GM19035 (cell line): ENCODE results near the gene CCDC60.
"Not testable (repeated sequence)": the region's sequence is repeated elsewhere in the genome, so short reads cannot be mapped to it uniquely, and the experiment has no call there.

Source experiments
- ATAC-seq: cut with Tn5 transposase; IDR thresholded peaks from one replicate; pipeline ENCODE4 v1.9.1; 2021; ENCODE audit not compliant: unreplicated experiment

Gene CCDC60

GRCh38 chr12:119338593-119339363, 4.2 kb downstream of the CCDC60 start:
- no peak for ATAC-seq

GRCh38 chr12:119340578-119340977, 6.0 kb downstream of the CCDC60 start:
- ATAC-seq = no peak

GRCh38 chr12:119341020-119341419, 6.5 kb downstream of the CCDC60 start:
- ATAC-seq = no peak

- ATAC-seq = no peak
Observed at GRCh38 chr12:119341988-119342387, 7.5 kb downstream of the CCDC60 start.

GRCh38 chr12:119343130-119343529, 8.6 kb downstream of the CCDC60 start:
- no peak for ATAC-seq

- no peak for ATAC-seq
Observed at GRCh38 chr12:119354172-119354571, 19.6 kb downstream of the CCDC60 start.

GRCh38 chr12:119360366-119360765, 25.8 kb downstream of the CCDC60 start:
- not testable (repeated sequence) for ATAC-seq

- no peak for ATAC-seq
Observed at GRCh38 chr12:119363037-119363436, 28.5 kb downstream of the CCDC60 start.

- no peak for ATAC-seq
Observed at GRCh38 chr12:119363490-119363889, 29.0 kb downstream of the CCDC60 start.

GRCh38 chr12:119365451-119365850, 30.9 kb downstream of the CCDC60 start:
- no peak for ATAC-seq

- ATAC-seq = no peak
Observed at GRCh38 chr12:119366007-119366406, 31.5 kb downstream of the CCDC60 start.

- ATAC-seq = no peak
Observed at GRCh38 chr12:119369161-119369560, 34.6 kb downstream of the CCDC60 start.

- no peak for ATAC-seq
Observed at GRCh38 chr12:119369907-119370546, 35.5 kb downstream of the CCDC60 start.

GRCh38 chr12:119372540-119372939, 38.0 kb downstream of the CCDC60 start:
- no peak for ATAC-seq

- no peak for ATAC-seq
Observed at GRCh38 chr12:119373001-119373400, 38.5 kb downstream of the CCDC60 start.

GRCh38 chr12:119373666-119374065, 39.1 kb downstream of the CCDC60 start:
- ATAC-seq = no peak

GRCh38 chr12:119374635-119375034, 40.1 kb downstream of the CCDC60 start:
- ATAC-seq = no peak

- ATAC-seq = no peak
Observed at GRCh38 chr12:119375075-119375882, 40.8 kb downstream of the CCDC60 start.

GRCh38 chr12:119375883-119376190, 41.3 kb downstream of the CCDC60 start:
- ATAC-seq = no peak

GRCh38 chr12:119378903-119379302, 44.4 kb downstream of the CCDC60 start:
- ATAC-seq = no peak

GRCh38 chr12:119381471-119382235, 47.1 kb downstream of the CCDC60 start:
- ATAC-seq = no peak
